CD4-positive, alpha-beta T cell (primary cell): Measurements from ENCODE around the gene NCL. TPM values are rescaled to one million over a fixed set of nuclear protein-coding genes. Genes with fewer than 3 reads are reported as not detected.

Experiments
- ATAC-seq: fragments of 200-7000 bp; cut with Tn5 transposase; one replicate; pipeline ENCODE4 v1.10.0; 2022; ENCODE audit warnings: mild to moderate bottlenecking; ENCODE audit not compliant: poor library complexity
- CTCF ChIA-PET: fragments of 350-600 bp; sonication (Branson Sonifier 250); formaldehyde crosslinking; loops from one replicate; lab custom pipeline; 2021; ENCODE audit warnings: antibody characterized with exemption, inconsistent platforms; lab: Charles Lee
- POLR2A ChIA-PET: fragments of 350-600 bp; sonication (Branson Sonifier 250); formaldehyde crosslinking; loops from one replicate; lab custom pipeline; 2021; ENCODE audit warnings: antibody characterized with exemption, inconsistent platforms; lab: Charles Lee
- DNase-seq, 14 experiments: peaks; one replicate each; pipeline ENCODE4 v3.0.0-alpha.2; 2013 to 2020; ENCODE audit warnings: mixed read lengths in 2 of 14
- H3K27ac ChIP-seq, 2 donors: one replicate each; pipeline versions ENCODE4 v1.5.1 to v1.7.0; 2013; ENCODE audit warnings: low read length in 2 of 2, low read depth in 1 of 2, mild to moderate bottlenecking in 1 of 2
- H3K27me3 ChIP-seq, 2 experiments: 1 replicate in 1 of 2; 2 replicates in 1 of 2; pipeline versions ENCODE4 v1.6.1 to v1.7.0; 2013; ENCODE audit warnings: low read length in 2 of 2, control low read depth in 1 of 2, mild to moderate bottlenecking in 1 of 2, moderate library complexity in 1 of 2; ENCODE audit not compliant: insufficient read depth in 2 of 2, control insufficient read depth in 1 of 2
- H3K36me3 ChIP-seq: one replicate; pipeline ENCODE4 v1.6.1; 2013; ENCODE audit warnings: low read length, control low read depth; ENCODE audit not compliant: insufficient read depth
- H3K4me1 ChIP-seq: one replicate; pipeline ENCODE4 v1.6.1; 2013; ENCODE audit warnings: low read length, control low read depth; ENCODE audit not compliant: insufficient read depth
- H3K4me3 ChIP-seq: one replicate; pipeline ENCODE4 v1.5.1; 2013; ENCODE audit warnings: mild to moderate bottlenecking, low read length, moderate library complexity
- H3K9me3 ChIP-seq, 2 experiments: 1 replicate in 1 of 2; 2 replicates in 1 of 2; pipeline versions ENCODE4 v1.6.1 to v1.7.0; 2013; ENCODE audit warnings: low read length in 2 of 2, mild to moderate bottlenecking in 2 of 2, control low read depth in 1 of 2, moderate library complexity in 1 of 2; ENCODE audit not compliant: control insufficient read depth in 1 of 2, insufficient read depth in 1 of 2
- H3K27ac Mint-ChIP-seq: one replicate; pipeline ENCODE4 v1.8.0; 2020; ENCODE audit warnings: mixed read lengths
- H3K27me3 Mint-ChIP-seq: one replicate; pipeline ENCODE4 v1.8.0; 2021; ENCODE audit warnings: mixed read lengths
- H3K36me3 Mint-ChIP-seq: one replicate; pipeline ENCODE4 v1.8.0; 2021; ENCODE audit warnings: low read depth, mixed read lengths
- H3K4me1 Mint-ChIP-seq: one replicate; pipeline ENCODE4 v1.8.0; 2021; ENCODE audit warnings: low read depth, mixed read lengths
- H3K4me3 Mint-ChIP-seq: one replicate; pipeline ENCODE4 v1.8.0; 2020; ENCODE audit warnings: mild to moderate bottlenecking, mixed read lengths
- H3K9me3 Mint-ChIP-seq: one replicate; pipeline ENCODE4 v1.8.0; 2020; ENCODE audit warnings: mixed read lengths
- intact Hi-C, 2 experiments: fragments of 100-400 bp; cut with DNase I in 1 of 2; cut with micrococcal nuclease in 1 of 2; formaldehyde crosslinking; loops; one replicate each; pipeline versions ENCODE4 v1.15.1 to v1.9.0; 2023 to 2025; cut with DNase I, micrococcal nuclease
- total RNA-seq, 174 experiments: library from RNA in 2 of 174; stranded (reverse) in 2 of 174; gene quantifications; one replicate each; pipeline ENCODE4 v1.2.3 and lab custom pipeline; 2021 to 2026
- TF ChIP-seq, protein P1 (sequence below): fragments of 200-600 bp; IDR thresholded peaks from one replicate; pipeline ENCODE4 v1.8.0; 2022; ENCODE audit warnings: antibody characterized with exemption, mild to moderate bottlenecking

Gene NCL
- total RNA-seq, 2 experiments from 2014 or later = 387 to 395 TPM

DNA sequence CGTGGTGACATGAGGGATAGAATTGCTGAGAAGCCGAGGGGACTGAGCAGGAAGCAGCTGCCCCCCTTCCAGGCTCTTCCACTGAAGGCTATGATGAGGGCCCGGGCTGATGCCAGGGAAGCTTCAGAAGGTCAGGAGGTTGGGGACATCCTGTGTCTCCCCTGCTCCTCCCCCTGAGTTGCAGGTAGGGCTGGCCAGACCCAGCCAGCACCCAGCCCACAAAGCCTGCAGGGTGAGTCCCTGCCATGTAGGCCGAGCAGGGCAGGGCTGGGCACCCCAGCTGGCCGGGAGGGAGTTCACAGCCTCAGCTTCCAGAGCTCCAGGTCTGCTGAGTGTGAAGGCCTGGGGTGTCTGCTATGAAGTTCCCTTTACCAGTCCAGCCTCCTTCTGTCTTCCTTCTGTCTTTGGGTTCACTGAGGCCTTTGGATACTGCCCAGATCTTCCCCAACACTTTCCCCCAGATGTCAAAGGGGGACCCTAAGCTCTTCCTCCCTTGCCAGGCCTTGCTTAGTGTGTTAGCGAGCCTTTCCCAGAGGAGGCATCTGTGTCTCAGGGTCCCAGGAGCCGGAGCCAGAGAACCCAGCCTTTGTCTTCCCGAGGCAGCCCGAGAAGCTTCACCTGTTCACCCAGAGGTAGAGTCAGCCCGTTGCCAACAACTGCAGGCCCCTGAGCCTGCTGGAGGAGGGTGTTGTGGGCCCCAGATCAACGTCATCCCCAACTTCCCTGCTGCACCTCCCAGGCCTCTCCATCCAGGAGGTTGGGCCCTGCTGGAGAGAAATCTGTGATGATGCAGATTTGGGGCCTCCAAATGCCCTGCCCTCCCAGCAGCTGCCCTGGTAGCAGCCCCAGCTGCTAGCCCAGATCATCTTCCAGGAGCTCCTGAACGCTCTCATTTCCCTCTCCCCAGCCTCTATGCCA lies 3.6 kb upstream of the NCL start:
- Histone ChIP-seq H3K27me3 (no peaks in the 10 kb centered on the region), H3K9me3 (no peaks in the 10 kb centered on the region), H3K27ac (no peak overlapping the region), H3K4me1 (peaks cover 35% of the 10 kb centered on the region), H3K36me3 (peaks cover 4% of the 10 kb centered on the region), H3K4me3 (no peak overlapping the region)
- peaks cover 16% of the 10 kb centered on the region for H3K36me3 Mint-ChIP-seq
- ChIA-PET POLR2A (interaction anchor here (0.6 to 7.4 kb wide), 4 partner anchors 14 to 318 kb away, joined by 3 to 174 read pairs (median 5); no protein-coding TSS in a partner anchor), CTCF (interaction anchor here (1.7 kb wide), 1 partner anchor 15 kb away, joined by 5 read pairs; no protein-coding TSS in a partner anchor)
- intact Hi-C loops = loop anchor here in 1 of 2 experiments (5.0 to 10.0 kb wide), 2 partner anchors 134 to 753 kb away; partner anchors contain the start of gene CAB39
- H3K4me1 Mint-ChIP-seq = peaks cover 30% of the 10 kb centered on the region
- ATAC-seq (no peak), DNase-seq (no peak)
- H3K27ac Mint-ChIP-seq = peak overlapping the region; percentile 18
- H3K9me3 Mint-ChIP-seq = no peaks in the 10 kb centered on the region
- no peaks in the 10 kb centered on the region for H3K27me3 Mint-ChIP-seq
- H3K4me3 Mint-ChIP-seq = peak overlapping the region; percentile 27
- TF ChIP-seq, protein P1, sequence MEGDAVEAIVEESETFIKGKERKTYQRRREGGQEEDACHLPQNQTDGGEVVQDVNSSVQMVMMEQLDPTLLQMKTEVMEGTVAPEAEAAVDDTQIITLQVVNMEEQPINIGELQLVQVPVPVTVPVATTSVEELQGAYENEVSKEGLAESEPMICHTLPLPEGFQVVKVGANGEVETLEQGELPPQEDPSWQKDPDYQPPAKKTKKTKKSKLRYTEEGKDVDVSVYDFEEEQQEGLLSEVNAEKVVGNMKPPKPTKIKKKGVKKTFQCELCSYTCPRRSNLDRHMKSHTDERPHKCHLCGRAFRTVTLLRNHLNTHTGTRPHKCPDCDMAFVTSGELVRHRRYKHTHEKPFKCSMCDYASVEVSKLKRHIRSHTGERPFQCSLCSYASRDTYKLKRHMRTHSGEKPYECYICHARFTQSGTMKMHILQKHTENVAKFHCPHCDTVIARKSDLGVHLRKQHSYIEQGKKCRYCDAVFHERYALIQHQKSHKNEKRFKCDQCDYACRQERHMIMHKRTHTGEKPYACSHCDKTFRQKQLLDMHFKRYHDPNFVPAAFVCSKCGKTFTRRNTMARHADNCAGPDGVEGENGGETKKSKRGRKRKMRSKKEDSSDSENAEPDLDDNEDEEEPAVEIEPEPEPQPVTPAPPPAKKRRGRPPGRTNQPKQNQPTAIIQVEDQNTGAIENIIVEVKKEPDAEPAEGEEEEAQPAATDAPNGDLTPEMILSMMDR = no peak

DNA sequence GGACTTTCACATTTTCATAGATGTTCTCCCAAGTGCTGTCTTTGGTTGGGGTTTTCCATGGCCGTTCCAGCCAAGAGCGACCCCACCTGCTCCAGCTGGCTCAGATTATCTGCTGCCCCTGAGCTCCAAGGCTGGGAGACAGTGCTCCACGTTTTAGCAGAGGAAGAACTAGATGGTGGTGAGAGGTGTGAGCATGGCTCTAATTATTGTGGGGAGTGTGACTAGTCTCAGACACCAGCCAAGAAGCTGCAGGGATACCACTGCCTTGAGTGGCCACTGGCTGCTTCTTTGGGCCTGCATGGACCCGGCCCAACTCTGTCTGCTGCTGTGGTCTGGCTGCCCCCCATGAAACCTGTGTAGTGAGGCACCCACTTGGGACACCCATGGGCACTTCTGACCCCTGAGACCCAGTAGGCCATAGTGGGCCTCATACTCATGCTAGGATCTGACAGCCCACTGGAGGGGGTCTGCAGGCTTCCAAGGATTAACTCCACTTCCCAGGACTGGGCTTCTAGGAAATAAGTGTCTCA lies 2.8 kb upstream of the NCL start:
- Histone ChIP-seq H3K4me3 (no peak overlapping the region), H3K36me3 (peaks cover 12% of the 10 kb centered on the region), H3K4me1 (peaks cover 43% of the 10 kb centered on the region), H3K27ac (no peak overlapping the region), H3K27me3 (no peaks in the 10 kb centered on the region), H3K9me3 (no peaks in the 10 kb centered on the region)
- H3K36me3 Mint-ChIP-seq = peaks cover 24% of the 10 kb centered on the region
- ATAC-seq = no peak
- intact Hi-C loops = loop anchor here in 1 of 2 experiments (5.0 to 10.0 kb wide), 2 partner anchors 135 to 752 kb away; partner anchors contain the start of gene CAB39
- ChIA-PET POLR2A (interaction anchor here (1.5 to 7.4 kb wide), 2 partner anchors 15 to 47 kb away, joined by 6 to 174 read pairs; no protein-coding TSS in a partner anchor), CTCF (interaction anchor here (3.7 kb wide), 1 partner anchor 16 kb away, joined by 23 read pairs; no protein-coding TSS in a partner anchor)
- no peak for DNase-seq
- H3K27me3 Mint-ChIP-seq = no peaks in the 10 kb centered on the region
- no peak overlapping the region for H3K4me3 Mint-ChIP-seq
- peaks cover 38% of the 10 kb centered on the region for H3K4me1 Mint-ChIP-seq
- no peaks in the 10 kb centered on the region for H3K9me3 Mint-ChIP-seq
- H3K27ac Mint-ChIP-seq = peak overlapping the region; percentile 72
- TF ChIP-seq, protein P1 = no peak
